ENCODE data around the gene HSD17B8. TPM values are rescaled to one million over a fixed set of nuclear protein-coding genes. Genes with fewer than 3 reads are reported as not detected.

HSD17B8 gene
- total RNA-seq = 27.3 TPM

DNA sequence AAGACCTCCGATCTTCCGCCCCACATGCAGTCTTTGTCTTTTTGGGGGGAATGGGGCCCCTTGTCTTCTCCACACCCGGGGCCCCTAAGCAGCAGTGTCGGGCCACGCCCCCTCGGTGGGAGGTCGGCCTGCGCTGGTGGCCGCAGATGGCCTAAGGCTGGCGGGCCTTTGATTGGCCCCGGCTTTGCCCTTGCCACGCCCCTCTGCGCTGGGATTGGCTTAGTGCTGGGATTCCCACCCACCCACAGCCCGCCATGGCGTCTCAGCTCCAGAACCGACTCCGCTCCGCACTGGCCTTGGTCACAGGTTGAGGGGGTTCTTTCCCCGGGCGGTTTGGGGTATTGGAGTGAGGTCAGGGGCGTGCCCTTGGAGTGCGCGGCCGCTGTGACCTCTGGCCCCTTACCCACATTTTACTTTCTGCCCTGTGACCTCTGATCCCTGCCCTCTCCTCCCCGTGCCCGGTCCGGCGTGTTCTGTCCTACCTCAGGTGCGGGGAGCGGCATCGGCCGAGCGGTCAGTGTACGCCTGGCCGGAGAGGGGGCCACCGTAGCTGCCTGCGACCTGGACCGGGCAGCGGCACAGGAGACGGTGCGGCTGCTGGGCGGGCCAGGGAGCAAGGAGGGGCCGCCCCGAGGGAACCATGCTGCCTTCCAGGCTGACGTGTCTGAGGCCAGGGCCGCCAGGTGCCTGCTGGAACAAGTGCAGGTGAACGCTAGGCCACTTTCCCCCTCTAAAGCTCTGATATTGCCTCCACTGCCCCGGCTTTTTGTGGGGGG is at the start of gene HSD17B8:
TSS of gene HSD17B8 (plus strand) at position 241 of the 776 bp plus-strand sequence. CDS start at position 255, 14 bp downstream.
- ATAC-seq = peak; percentile 67

GRCh38 chr6:33156561-33156960 is 47.9 kb upstream of the HSD17B8 start:
- no peak for ATAC-seq

DNA sequence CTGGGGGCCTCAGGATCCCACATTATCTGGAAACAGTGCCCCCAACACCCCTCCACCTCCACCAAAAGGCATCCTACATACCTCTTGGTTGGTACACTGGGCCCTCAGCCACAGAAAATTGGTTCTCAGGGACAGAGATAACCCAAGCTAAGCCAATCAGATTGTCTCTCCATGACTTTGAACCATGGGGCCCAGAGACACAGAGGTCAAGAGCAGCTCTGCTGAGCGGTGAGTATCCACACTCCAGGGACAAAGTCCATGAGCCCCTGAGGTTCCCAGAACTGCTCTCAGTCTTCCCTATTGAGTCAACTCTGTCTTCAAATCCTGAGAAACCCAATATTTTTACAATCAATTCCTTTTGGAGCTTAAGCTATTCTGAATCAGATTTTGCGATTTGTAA is 47.5 kb upstream of the HSD17B8 start:
- no peak for ATAC-seq

DNA sequence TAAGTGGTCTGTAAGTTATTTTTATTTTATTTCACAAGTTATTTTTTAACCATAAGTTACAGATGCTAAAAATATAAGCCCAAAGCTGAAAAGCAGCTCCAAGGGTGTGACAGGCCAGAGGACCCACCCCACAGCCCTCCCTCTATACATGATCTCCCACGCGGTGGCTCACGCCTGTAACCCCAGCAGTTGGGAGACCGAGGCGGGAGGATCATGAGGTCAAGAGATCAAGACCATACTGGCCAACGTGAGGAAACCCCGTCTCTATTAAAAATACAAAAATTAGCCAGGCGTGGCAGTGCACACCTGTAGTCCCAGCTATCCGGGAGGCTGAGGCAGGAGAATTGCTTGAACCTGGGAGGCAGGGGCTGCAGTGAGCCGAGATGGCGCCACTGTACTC is 44.4 kb upstream of the HSD17B8 start:
- ATAC-seq = no peak

- ATAC-seq = peak; percentile 80
Observed at GRCh38 chr6:33160728-33161344, 43.6 kb upstream of the HSD17B8 start.

GRCh38 chr6:33161354-33162331 is 42.8 kb upstream of the HSD17B8 start:
- ATAC-seq = peak; percentile 80

DNA sequence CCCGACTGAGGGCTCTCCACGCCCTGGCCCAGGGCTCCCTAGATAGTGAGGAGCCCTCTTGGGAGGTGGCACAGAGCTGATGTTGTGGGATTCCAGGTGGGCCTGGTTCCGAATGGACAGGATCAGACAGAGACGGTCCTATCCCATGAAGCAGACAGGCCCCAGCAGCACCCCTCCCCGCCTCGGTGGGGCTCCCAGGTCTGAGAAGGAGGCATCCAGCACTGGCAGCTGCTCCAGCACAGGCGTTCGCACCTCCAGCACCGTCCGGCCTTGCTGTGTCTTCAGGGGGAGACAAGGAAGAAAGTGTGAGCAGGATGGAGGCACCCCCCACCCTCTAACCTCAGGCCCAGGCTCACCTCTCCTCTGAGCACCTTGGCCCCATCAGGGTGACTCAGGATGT is 40.9 kb upstream of the HSD17B8 start:
- no peak for ATAC-seq

DNA sequence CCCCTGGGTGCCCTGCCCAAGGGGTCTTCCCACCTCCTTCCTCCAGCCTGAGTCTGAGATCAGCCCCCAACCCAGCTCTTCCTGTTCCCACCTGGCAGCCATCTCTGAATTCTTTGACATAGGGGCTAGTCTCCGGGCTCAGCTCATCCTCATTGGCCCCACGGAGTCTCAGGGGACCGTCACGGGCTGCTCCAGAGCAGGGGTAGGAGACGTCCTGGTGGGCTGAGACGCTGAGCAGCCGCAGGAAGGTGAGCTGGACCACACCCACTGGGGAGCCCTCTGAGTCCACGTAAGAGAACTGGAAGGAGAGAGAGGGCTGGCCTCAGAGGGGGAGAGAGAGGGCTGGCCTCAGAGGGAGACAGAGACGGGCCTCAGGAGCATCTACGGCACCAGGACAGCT is 40.3 kb upstream of the HSD17B8 start:
- no peak for ATAC-seq

- ATAC-seq = no peak
Observed at GRCh38 chr6:33164665-33165373, 39.6 kb upstream of the HSD17B8 start.

DNA sequence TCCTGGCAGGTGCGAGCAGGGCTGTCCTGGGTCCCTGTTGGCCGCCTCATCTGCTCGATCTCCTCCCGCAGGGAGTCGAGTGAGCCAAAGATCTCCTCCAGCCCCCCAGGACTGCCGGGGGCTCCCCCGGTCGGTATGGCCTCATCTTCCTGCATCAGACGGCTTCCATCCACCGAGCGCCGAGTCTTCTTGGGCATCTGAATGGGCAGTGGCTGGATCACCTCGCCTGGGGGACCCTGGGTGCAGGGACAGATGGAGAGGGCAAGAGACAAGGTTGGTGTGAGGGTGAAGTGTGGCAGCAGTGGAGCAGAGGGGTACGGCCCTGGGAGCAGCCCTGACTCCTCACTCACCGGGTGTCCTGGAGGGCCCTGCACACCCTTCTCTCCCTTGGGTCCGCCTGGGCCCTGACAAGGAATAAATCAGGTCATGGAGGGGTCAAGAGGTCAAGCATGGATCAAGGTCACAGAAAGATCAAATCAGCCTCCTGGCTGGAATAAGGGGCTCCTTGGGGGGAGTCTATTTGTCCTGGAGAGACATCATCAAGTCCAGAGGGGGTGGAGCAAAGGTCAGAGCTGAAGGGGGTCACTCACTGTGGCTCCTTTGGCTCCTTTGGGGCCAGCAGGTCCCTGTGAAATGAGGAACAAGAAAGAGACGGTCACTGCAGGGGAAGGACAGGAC is 38.7 kb upstream of the HSD17B8 start:
- no peak for ATAC-seq

- no peak for ATAC-seq
Observed at GRCh38 chr6:33166363-33166762, 38.1 kb upstream of the HSD17B8 start.

GRCh38 chr6:33166811-33167210 is 37.6 kb upstream of the HSD17B8 start:
- ATAC-seq = no peak

DNA sequence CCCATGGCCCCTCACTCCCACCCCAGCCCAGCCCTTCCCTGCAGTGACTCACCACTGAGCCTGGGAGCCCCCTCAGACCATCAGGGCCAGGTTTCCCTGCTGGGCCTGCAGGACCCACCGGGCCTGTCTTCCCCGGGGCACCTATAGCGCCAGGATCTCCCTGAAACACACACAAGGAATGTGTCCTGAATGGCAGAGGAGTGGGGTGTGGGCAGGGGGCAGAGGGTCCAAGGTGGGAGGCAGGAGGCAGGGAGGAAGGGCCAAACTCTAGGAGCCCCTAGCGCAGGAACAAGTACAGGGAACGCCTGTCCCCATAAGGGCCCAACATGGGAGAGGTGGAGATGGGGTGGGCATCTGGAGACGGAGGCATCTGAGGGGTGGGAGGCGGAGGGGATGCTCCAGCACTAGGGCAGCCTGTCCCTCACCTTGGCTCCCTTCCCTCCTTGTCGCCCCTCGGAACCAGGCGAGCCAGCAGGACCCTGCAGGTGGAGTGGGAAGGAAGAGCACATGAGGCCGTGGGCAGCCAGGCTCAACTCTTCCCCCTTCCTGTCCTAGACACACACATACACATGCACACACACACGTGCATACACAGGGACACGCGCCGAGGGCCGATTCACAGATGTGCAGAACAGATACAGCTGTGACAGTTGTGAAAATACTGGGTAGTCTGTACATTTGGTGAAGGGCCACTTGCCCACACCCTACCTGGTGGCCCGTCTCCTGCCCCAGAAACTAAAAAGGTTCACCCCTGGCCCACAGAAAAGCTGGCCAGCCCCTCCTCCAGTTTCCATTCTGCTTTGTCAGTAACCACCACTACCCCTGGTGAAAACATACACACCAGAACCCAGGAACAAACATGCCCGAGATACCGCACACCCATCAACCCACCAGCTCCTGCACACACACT is 36.8 kb upstream of the HSD17B8 start:
- ATAC-seq = no peak

GRCh38 chr6:33168284-33168601 is 36.2 kb upstream of the HSD17B8 start:
- no peak for ATAC-seq

DNA sequence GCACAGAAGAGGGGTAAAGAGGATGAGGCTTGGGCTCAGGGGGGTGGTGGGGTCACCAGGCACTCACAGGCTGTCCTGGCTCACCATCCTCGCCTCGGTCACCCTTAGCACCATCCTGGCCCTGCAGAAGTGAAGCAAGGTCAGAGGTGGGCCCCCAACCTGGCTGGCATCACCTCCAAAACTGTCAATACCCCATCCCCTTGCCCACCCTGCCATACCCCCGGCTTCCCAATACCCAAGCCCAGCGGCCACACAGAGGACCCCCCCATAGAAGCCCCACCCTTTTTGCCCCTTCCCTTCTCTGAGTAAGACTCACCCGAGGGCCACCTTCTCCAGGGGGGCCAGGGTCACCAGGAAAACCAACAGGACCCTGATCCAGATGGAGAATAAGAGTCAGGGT is 35.8 kb upstream of the HSD17B8 start:
- no peak for ATAC-seq

- no peak for ATAC-seq
Observed at GRCh38 chr6:33169291-33170175, 34.9 kb upstream of the HSD17B8 start.

DNA sequence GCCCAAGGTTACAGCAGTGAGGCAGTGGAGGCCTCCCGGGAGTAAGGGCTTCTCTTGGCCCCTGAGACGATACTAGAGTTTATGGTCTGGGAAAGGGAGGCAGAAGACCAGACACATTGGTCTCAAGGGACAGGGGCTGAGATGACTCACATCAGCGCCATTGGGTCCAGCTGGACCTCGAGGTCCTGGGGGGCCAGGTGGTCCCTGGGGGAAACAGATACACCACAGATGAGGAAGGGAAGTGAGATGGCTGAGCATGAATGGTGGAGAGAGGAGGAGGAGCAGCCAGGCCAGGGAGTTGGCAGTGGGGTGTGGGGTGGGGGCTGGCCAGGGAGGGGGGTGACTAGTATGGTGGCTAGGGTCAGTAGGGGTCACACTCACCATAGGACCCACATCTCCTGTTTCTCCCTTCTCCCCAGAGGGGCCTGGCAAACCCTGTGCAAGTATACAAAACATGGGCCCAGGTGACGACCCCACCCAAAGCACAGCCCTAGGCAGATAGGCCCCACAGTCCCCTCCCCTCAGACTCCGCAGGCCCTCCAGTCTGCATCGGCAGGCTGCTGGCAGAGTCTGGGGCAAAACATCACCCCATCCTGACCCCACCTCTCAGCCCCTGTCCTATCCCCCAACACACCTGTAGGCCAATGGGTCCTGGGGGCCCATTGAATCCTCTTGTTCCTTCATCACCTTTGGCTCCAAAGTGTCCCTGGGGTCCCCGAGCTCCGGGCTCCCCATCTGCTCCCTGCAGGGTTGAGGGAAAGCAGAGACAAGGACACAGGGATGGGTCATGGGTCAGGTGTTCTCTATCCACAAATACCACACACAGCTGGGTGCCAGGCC is 34.1 kb upstream of the HSD17B8 start:
- no peak for ATAC-seq

- no peak for ATAC-seq
Observed at GRCh38 chr6:33171016-33171879, 33.2 kb upstream of the HSD17B8 start.
